MM.1S (cell line): ENCODE data around the gene CLNK.

Source experiments
- CTCF ChIP-seq: fragments of 300-600 bp; sonication (generic); IDR thresholded peaks from 2 replicates; pipeline ENCODE4 v1.5.1; 2016; ENCODE audit warnings: antibody characterized with exemption, low read length, mixed read lengths
- EZH2 ChIP-seq: fragments of 300-600 bp; sonication (generic); optimal IDR thresholded peaks from 2 replicates; pipeline ENCODE3; 2017; ENCODE audit warnings: low read depth, mild to moderate bottlenecking, antibody characterized with exemption, low read length, mixed read lengths
- EZH2phosphoT487 ChIP-seq: fragments of 300-600 bp; sonication (generic); IDR thresholded peaks from 2 replicates; pipeline ENCODE4 v1.6.1; 2018; ENCODE audit warnings: antibody characterized with exemption, low read length

GRCh38 chr4:10608501-10609219 is 75.9 kb downstream of the CLNK start:
- TF ChIP-seq CTCF (no peak), EZH2 (no peak), EZH2phosphoT487 (no peak)
